DOHH2 (cell line): ENCODE results near the gene FAM171A1.

Source experiments
- H3F3A ChIP-seq: fragments of 200-600 bp; sonication (generic), shearing (Covaris generic); 2 replicates; pipeline ENCODE4 v1.6.0; 2016; ENCODE audit warnings: antibody characterized with exemption, mild to moderate bottlenecking; ENCODE audit not compliant: control insufficient read depth, insufficient read depth
- H3K27ac ChIP-seq: fragments of 200-600 bp; sonication (generic); 2 replicates; pipeline ENCODE4 v1.5.1; 2014; ENCODE audit warnings: low read depth, mild to moderate bottlenecking, low read length, moderate library complexity
- H3K27me3 ChIP-seq: fragments of 200-600 bp; sonication (generic); 2 replicates; pipeline ENCODE4 v1.6.1; 2014; ENCODE audit warnings: mild to moderate bottlenecking, low read length, mixed read lengths; ENCODE audit not compliant: control insufficient read depth
- H3K36me3 ChIP-seq: fragments of 200-600 bp; sonication (generic); 2 replicates; pipeline ENCODE4 v1.6.1; 2014; ENCODE audit warnings: mild to moderate bottlenecking, low read length, moderate library complexity, mixed read lengths; ENCODE audit not compliant: control insufficient read depth
- H3K4me1 ChIP-seq: fragments of 200-600 bp; sonication (generic); 2 replicates; pipeline ENCODE4 v1.6.1; 2014; ENCODE audit warnings: mild to moderate bottlenecking, low read length, mixed read lengths; ENCODE audit not compliant: control insufficient read depth
- H3K4me2 ChIP-seq: fragments of 200-600 bp; sonication (generic); 2 replicates; pipeline ENCODE4 v1.6.0; 2014; ENCODE audit warnings: mild to moderate bottlenecking, low read length, moderate library complexity
- H3K4me3 ChIP-seq: fragments of 200-600 bp; sonication (generic); 2 replicates; pipeline ENCODE4 v1.5.1; 2014; ENCODE audit warnings: mild to moderate bottlenecking, low read length, mixed read lengths
- H3K79me2 ChIP-seq: fragments of 200-600 bp; sonication (generic); 2 replicates; pipeline ENCODE4 v1.6.1; 2014; ENCODE audit warnings: mild to moderate bottlenecking, low read length, mixed read lengths; ENCODE audit not compliant: control insufficient read depth
- H3K9me2 ChIP-seq: fragments of 200-600 bp; sonication (generic); replicated peaks from 2 replicates; pipeline ENCODE4 v1.6.1; 2014; ENCODE audit warnings: mild to moderate bottlenecking, low read length, mixed read lengths; ENCODE audit not compliant: control insufficient read depth
- H3K9me3 ChIP-seq: fragments of 200-600 bp; sonication (generic); 2 replicates; pipeline ENCODE4 v1.6.1; 2014; ENCODE audit warnings: antibody characterized with exemption, low read length, mixed read lengths; ENCODE audit not compliant: control insufficient read depth, insufficient read depth
- H4K20me1 ChIP-seq: fragments of 200-600 bp; sonication (generic); 2 replicates; pipeline ENCODE4 v1.6.0; 2014; ENCODE audit warnings: low read depth, mild to moderate bottlenecking, antibody characterized with exemption, low read length, moderate library complexity; ENCODE audit not compliant: control insufficient read depth, insufficient read depth
- CTCF ChIP-seq: fragments of 200-600 bp; sonication (generic); IDR thresholded peaks from one replicate; pipeline ENCODE4 v1.5.1; 2014; ENCODE audit warnings: antibody characterized with exemption, mild to moderate bottlenecking, low read depth, low read length; ENCODE audit not compliant: poor library complexity, severe bottlenecking
- EZH2phosphoT487 ChIP-seq: fragments of 200-600 bp; sonication (generic); IDR thresholded peaks from 2 replicates; pipeline ENCODE4 v1.6.1; 2017; ENCODE audit warnings: borderline replicate concordance, mild to moderate bottlenecking, antibody characterized with exemption, low read length, moderate library complexity, mixed read lengths

Gene FAM171A1

DNA sequence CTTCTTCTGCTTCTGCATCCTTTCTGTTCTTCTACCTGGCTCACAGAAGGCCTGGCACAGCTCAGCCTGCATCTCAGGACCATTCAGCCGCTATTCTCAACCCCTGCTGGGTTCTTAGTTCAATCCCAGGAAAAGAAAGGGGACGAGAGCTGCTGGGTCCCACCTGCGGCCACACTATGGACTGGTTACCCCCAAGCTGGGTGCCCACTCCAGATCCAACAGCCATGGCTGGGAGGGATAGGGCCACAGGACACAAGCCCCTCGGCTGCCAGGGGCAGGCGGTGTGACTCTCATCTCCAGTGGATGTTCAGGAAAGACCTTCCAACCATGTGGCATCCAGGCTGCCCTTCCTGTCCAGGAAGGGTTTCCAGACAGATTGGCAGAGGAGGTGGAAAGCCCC is 105.0 kb downstream of the FAM171A1 start:
- Histone ChIP-seq H3K9me3 (no peaks in the 10 kb centered on the region), H3K4me1 (no peaks in the 10 kb centered on the region), H3F3A (no peaks in the 10 kb centered on the region), H4K20me1 (no peaks in the 10 kb centered on the region), H3K79me2 (no peaks in the 10 kb centered on the region), H3K27me3 (peaks cover 10% of the 10 kb centered on the region; the same call in 1 of the 2 replicates), H3K4me3 (no peak overlapping the region), H3K4me2 (no peak overlapping the region), H3K9me2 (no peaks in the 10 kb centered on the region), H3K27ac (no peak overlapping the region), H3K36me3 (no peaks in the 10 kb centered on the region)
- no peak for TF ChIP-seq EZH2phosphoT487
- no peak for TF ChIP-seq CTCF

DNA sequence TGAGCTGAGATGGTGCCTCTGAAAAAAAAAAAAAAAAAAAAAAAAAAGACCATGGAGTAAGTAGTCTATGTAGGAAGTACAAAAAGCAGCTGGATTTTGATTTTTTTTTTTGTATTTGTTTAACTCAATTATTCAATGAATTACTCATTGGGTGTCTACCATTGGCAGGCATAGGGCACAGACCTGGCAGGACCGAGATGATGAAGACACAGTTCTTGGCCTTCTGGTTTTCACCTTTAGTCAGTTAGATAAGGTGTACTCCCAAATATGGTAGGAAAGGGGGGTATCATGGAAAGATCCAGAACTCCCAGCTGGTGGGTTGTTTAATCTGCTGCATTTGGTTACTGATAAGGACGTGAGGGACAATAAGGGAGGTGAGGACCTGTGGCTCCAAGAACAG is 105.5 kb downstream of the FAM171A1 start:
- H3K27ac ChIP-seq, result no peak overlapping the region
- H3K4me1 ChIP-seq, result no peaks in the 10 kb centered on the region
- no peak overlapping the region for H3K4me2 ChIP-seq
- no peaks in the 10 kb centered on the region for H3F3A ChIP-seq
- no peaks in the 10 kb centered on the region for H3K9me3 ChIP-seq
- peaks cover 10% of the 10 kb centered on the region; the same call in 1 of the 2 replicates for H3K27me3 ChIP-seq
- H3K36me3 ChIP-seq, result no peaks in the 10 kb centered on the region
- no peaks in the 10 kb centered on the region for H3K9me2 ChIP-seq
- no peaks in the 10 kb centered on the region for H3K79me2 ChIP-seq
- TF ChIP-seq EZH2phosphoT487, result no peak
- TF ChIP-seq CTCF, result no peak
- H4K20me1 ChIP-seq, result no peaks in the 10 kb centered on the region
- no peak overlapping the region for H3K4me3 ChIP-seq

DNA sequence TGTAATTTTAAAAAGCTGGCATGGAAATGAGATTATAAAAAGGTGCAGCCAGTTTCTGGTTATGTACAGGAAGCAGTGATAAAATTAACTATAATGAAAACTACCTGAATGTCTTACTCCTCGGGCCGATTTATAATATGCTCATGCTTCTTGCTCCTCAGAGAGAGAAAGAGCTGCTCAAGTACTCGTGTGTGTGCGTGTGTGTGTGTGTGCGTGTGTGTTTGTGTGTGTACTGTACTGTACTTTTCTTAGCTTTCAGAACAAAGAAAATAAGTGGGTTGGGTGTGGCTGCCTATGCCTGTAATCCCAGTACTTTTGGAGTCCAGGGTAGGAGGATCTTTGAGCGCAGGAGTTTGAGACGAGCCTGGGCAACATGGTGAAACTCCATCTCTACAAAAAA is 106.0 kb downstream of the FAM171A1 start:
- no peak overlapping the region for H3K27ac ChIP-seq
- H3K9me3 ChIP-seq, result no peaks in the 10 kb centered on the region
- peaks cover 13% of the 10 kb centered on the region; the same call in 1 of the 2 replicates for H3K27me3 ChIP-seq
- no peaks in the 10 kb centered on the region for H3K9me2 ChIP-seq
- no peaks in the 10 kb centered on the region for H3F3A ChIP-seq
- no peaks in the 10 kb centered on the region for H3K79me2 ChIP-seq
- TF ChIP-seq EZH2phosphoT487 (no peak), CTCF (no peak)
- H3K4me2 ChIP-seq, result no peak overlapping the region
- no peak overlapping the region for H3K4me3 ChIP-seq
- H4K20me1 ChIP-seq, result no peaks in the 10 kb centered on the region
- no peaks in the 10 kb centered on the region for H3K4me1 ChIP-seq
- no peaks in the 10 kb centered on the region for H3K36me3 ChIP-seq
